Right renal cortex interstitium (tissue), 3 donors: Measurements from ENCODE around the gene ST3GAL3. TPM values are rescaled to one million over a fixed set of nuclear protein-coding genes. Genes with fewer than 3 reads are reported as not detected.

Experiments used
- DNase-seq, 3 donors: peaks; one replicate each; pipeline ENCODE4 v3.0.0-alpha.2; 2013; ENCODE audit warnings: low read depth in 3 of 3, low spot score in 2 of 3
- polyA plus RNA-seq, 3 donors: library from polyadenylated mRNA; unstranded; fragments of 120-200 nt; gene quantifications; one replicate each; pipeline ENCODE4 v1.2.1, GENCODE V29; 2013; ENCODE audit not compliant: insufficient read length in 3 of 3

Gene ST3GAL3
- polyA plus RNA-seq, 3 donors, result 17.6 to 21.6 (median 19.5) TPM

GRCh38 chr1:43933386-43934100, 226.2 kb downstream of the ST3GAL3 start, which contains the start of gene ARTN:
Gene ARTN, plus strand, starts transcription at chr1:43933801. Its CDS starts 1,856 bp downstream, at chr1:43935657.
- DNase-seq, result no peak

DNA sequence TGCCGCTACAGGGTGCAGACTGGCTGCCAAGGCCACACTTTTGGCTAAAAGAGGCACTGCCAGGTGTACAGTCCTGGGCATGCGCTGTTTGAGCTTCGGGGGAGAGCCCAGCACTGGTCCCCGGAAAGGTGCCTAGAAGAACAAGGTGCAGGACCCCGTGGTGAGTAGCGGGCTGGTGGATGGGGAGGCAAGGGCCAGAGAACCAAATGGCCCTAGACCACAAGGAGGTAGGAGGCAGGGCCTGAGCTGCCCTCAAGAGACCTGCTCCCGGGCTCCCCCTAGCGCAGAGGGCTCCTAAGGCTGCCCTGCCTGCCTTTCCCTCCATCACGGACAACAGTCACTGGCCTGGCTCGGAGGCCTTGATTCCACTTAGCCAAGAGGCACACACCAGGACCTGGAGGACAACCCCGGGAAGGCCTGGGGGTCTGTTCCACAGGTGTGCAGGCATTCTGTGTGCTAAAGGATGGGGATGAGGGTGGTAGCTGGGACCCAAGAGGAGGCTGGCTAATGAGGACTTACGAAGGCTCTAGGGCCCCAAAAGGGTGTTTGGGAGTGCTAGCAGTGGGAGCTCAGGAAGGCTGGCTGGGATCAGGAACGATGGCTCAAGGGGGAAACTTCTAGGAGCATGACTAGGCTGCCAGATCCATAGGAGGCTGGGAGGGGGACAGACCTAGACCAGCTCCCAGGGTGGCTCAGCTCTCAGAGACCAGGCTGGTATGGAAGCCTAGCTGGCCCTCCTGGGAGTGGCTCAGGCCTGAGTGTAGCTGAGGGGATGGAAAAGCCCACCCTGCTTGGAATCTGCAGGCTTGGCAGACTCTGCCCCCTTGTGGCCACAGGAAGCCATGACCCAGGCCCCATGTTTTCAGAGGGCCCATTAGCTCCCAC, 227.0 kb downstream of the ST3GAL3 start:
- no peak for DNase-seq

- no peak for DNase-seq
Observed at GRCh38 chr1:43934986-43935324, 227.6 kb downstream of the ST3GAL3 start.

DNA sequence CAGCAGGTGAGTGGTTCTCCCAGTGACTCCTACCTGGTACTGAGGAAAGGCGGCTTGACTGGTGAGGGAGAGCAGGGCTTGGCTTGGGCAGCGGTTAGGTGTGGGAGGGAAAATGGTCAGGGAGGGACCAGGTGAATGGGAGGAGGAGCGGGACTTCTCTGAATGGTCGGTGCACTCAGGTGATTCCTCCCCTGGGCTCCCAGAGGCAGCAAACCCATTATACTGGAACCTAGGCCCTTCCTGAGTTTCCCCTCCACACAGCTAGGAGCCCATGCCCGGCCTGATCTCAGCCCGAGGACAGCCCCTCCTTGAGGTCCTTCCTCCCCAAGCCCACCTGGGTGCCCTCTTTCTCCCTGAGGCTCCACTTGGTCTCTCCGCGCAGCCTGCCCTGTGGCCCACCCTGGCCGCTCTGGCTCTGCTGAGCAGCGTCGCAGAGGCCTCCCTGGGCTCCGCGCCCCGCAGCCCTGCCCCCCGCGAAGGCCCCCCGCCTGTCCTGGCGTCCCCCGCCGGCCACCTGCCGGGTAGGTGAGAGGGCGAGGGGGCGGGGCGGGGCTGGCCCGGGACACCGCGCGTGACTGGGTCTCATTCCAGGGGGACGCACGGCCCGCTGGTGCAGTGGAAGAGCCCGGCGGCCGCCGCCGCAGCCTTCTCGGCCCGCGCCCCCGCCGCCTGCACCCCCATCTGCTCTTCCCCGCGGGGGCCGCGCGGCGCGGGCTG, 228.5 kb downstream of the ST3GAL3 start:
- no peak for DNase-seq

DNA sequence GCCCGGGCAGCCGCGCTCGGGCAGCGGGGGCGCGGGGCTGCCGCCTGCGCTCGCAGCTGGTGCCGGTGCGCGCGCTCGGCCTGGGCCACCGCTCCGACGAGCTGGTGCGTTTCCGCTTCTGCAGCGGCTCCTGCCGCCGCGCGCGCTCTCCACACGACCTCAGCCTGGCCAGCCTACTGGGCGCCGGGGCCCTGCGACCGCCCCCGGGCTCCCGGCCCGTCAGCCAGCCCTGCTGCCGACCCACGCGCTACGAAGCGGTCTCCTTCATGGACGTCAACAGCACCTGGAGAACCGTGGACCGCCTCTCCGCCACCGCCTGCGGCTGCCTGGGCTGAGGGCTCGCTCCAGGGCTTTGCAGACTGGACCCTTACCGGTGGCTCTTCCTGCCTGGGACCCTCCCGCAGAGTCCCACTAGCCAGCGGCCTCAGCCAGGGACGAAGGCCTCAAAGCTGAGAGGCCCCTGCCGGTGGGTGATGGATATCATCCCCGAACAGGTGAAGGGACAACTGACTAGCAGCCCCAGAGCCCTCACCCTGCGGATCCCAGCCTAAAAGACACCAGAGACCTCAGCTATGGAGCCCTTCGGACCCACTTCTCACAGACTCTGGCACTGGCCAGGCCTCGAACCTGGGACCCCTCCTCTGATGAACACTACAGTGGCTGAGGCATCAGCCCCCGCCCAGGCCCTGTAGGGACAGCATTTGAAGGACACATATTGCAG, 229.3 kb downstream of the ST3GAL3 start:
- no peak for DNase-seq

- no peak for DNase-seq
Observed at GRCh38 chr1:43937179-43937865, 230.0 kb downstream of the ST3GAL3 start.

DNA sequence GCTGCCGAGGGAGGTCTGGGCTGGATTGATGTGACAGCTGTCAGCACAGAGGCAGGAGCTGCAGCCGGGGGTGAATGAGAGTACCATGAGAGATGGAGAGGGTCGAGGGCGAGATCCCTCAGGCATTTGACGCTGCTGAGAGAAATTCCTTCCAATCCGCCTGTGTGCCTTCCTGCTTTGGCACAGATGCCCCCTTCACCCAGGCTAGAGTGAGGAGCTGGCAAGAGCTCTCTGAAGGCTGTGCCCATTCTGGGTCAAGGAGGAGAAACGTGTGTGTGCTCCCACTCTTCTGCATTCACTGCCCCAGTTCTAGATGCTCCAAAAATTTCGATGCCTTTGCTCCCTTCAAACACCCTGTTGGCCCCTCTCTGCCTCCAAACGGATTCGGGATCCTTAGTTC, 231.0 kb downstream of the ST3GAL3 start:
- DNase-seq, result no peak

DNA sequence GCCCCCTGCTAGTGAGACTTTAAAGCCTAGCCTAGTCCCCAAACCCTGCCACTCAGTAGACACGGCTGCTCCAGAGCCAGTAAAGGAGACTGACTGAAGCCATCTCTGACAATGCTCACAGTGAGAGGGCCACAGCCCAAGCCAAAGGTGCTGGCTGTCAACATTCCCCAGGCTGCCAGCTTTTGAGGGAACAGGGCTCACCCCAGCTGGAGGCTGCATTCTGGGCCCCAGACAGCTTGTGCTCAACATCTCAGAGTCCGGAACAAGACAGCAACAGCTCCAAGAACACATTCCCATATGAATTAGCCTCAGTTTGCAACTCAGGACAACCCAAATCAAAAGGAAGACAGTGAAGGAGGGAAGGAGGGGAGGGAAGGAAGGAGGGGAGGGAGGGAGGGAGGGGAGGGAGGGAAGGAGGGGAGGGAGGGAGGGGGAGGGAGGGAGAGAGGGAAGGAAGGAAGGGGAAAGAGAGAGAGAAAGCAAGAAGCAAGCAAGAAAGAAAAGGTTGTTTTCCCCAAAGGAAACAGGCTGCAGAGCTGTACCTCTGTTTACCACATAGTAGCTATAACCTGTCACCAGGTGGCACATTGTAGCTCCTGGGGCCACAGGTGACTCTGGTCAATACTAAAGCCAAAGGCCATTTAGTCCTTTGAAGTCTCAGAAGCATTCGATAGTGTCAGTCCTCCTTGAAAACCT, 231.7 kb downstream of the ST3GAL3 start:
- DNase-seq, result no peak

DNA sequence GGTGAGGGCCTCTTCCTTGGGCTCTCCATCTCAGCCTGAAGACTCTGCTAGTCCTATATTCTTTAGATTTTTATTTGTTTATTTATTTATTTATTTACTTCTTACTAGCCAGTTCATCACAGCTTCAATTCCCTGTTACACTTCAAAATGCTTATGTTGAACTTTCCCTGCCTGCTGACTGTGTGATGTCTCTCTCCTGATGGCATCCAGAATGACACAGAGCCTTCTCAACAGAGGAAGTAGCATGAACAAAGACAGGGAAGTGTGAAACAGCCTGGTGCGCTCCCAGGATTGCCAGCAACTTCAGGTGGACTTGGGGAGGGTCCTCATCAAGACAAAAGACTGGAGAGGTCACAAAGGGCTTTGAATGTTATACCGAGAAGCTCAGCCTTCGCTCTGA, 235.1 kb downstream of the ST3GAL3 start:
- no peak for DNase-seq

DNA sequence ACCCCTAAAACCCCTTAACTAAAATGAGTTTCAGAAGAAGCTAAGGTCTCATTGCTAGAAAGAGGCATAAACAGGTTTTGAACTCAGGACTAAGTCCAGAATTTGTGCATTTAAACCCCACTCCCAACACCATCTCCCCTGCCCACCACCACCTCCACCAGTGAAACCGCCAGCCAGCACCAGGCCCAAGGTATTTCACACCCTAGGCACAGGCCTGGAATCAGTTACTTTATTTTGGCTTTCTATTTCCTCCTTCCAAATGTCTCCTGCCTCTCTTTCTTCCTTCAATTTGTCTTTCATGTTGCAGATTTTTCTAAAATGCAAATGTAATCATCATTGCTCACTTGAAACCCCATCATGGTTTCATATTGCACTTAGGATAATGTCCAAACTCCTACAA, 237.5 kb downstream of the ST3GAL3 start:
- no peak for DNase-seq

GRCh38 chr1:43945674-43946235, 238.4 kb downstream of the ST3GAL3 start:
- no peak for DNase-seq

DNA sequence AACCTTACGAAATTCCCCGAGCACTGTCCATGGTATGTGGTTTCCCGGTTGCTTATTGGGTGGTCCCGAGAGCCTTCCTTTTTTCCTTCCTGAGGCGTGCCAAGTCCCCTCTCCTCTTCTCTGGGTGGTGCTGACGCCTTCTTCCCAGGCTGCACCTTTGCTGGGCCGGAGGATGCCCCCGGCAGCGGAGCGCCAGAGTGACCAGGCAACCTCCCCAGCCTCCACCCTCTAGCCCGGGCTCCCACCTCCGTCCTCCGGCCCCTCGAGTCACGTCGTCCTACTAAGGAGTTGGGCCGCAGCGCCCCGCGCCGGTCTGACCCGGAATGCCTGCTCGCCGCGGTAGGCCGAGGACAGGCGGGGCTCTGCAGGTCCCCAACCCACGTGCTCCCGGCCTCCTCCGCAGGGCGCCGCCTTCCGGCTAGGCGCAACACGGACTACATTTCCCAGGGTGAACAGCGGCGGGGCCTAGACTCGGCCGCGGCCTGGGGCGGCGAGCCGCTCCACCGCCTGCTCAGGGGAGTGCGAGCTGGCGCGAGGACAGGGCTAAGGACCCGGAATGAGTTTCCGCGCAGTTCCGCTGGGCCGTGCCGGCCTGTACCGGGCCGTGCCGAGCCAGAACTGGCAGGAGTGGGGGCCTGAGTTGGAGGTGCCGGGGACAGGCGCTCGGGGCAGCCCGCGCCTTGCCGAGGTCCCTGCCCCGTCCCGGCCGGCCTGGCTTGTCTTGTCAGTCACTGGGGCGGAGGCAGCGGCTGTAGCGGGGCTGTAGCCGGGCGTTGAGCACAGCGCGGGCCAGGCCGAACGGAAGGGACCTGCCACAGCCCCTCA, 239.1 kb downstream of the ST3GAL3 start, which contains the start of gene IPO13:
Gene IPO13 (plus strand): TSS at position 715 of the 825 bp plus-strand sequence. CDS start 651 bp downstream, outside the sequence.
- DNase-seq, result peak; percentile 87 to 92 (median 88)

DNA sequence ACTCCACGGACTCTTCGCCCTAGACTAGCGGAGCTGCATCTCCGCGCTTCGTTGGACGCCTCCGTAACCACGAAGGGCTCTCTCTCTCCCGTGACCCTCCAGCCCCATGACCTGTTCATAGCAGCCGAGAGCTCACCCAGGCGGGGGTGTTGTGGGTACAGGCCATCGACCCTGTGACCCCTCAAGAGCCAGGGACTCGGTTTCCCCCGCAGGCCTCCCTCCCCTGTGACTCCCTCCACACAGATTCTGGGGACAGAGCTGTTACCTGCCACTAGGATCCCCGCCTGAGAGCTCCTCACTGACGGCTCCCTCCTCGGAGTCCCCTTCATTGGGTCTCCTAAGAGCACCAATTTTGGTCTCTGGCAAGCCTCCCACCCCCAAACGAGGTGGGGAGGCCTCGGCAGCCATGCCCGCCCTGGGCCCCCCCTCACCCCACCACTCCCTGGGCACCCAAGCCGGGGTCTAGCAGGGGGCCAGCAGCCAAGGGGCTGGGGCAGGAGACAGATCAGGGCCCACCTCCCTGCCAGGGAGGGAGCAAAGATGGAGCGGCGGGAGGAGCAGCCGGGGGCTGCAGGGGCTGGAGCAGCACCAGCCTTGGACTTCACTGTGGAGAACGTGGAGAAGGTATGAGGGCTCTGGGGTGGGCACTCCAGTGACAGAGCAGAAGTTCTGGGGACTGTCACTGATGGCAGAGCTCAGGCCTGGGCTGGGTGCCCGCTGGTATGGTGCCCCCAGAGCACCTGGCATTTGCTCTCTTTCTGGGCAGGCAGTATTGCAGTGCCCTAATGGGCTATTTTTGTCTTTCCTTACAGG, 239.9 kb downstream of the ST3GAL3 start:
- DNase-seq, result no peak

DNA sequence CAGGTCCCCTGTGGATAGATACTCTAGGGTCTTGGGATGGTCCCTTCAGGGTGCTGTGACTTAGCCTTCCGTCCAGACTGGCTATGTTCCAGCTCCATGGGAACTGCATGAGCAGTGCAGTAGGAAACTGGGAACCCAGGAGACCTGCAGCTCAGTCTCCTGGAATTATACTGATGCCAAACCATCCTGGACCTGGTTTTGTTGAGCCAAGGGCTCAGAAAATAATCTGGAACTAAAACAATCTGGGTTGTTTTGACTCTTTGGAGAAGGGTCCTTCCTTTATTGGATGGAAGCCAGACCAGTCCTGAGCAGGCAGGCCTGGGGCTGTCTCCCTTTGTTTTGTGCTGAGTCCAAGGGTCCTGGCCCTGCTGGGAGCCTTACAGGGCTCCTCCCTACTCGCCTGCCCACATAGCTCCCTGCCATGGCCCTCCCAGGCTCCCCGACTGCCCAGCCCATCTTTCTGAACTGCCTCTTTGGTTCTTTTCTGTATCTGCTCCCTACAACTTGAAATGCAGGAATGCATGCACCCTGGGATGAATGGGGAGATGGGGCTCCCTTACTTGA, 240.6 kb downstream of the ST3GAL3 start:
- no peak for DNase-seq

DNA sequence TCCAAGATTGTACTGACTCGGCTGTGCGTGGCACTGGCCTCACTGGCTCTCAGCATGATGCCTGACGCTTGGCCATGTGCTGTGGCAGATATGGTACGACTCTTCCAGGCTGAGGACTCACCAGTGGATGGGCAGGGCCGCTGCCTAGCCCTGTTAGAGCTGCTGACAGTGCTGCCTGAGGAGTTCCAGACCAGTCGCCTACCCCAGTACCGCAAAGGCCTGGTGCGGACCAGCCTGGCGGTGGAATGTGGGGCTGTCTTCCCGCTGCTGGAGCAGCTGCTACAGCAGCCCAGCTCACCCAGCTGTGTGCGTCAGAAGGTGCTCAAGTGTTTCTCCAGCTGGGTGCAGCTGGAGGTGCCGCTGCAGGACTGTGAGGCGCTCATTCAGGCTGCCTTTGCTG, 242.3 kb downstream of the ST3GAL3 start:
- DNase-seq, result no peak

GRCh38 chr1:43951021-43951985, 244.0 kb downstream of the ST3GAL3 start:
- DNase-seq, result no peak
